ENCODE measurements around the gene HOGA1. TPM values are rescaled to one million over a fixed set of nuclear protein-coding genes. Genes with fewer than 3 reads are reported as not detected.

HOGA1 gene
- total RNA-seq, 2 donors from 2014 or later = 1.0 to 2.7 TPM

DNA sequence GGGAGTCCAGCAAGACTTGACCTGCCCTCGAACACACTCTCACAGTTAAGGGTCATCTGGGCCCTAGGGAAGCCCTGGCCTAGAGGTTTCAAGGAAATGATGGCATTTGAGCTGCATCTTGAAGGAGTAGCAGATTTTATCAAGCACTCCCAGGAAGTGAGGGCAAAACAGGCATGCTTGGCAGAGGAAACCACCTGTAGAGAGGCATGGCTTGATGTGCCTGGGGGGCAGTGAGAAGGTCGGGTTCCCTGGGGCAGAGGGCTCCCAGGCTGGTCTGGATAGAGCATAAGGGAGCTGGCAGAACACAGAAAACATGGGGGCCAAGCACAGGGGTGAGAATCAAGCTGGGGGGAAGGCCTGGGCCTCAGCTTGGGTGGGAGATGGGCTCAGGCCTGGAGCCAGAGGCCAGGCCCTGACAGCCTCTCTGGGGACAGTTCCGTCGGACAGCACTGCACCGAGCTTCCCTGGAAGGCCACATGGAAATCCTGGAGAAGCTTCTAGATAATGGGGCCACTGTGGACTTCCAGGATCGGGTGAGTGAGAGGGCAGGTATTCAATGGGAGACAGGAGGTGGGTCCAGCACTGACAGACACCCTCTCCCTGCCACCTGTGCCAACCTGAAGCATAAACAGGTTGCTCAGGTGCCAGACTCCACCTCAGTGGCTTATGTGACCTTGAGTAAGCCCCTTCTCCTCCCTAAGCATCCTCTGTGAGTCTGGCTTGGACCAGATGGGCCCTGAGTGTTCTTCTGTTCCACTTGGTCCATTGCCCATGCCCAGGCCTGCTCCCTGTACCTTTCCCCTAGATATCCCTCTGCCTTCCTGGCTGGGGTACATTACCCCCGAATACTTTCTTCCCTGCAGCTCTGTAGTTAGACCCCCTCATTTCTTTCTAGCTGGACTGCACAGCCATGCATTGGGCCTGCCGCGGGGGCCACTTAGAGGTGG lies 3.5 kb upstream of the HOGA1 start:
- Histone ChIP-seq H3K27me3 (replicated peaks; ENCODE audit: insufficient read depth) (no peaks in the 10 kb centered on the region), H3K9me3 (no peaks in the 10 kb centered on the region), H3K4me3 (no peak overlapping the region), H3K27ac (no peak overlapping the region), H3K4me1 (replicated peaks) (no peaks in the 10 kb centered on the region), H3K36me3 (no peaks in the 10 kb centered on the region)
- WGBS = 82% methylated on average over 9 of the region's 9 CpGs
- TF ChIP-seq POLR2AphosphoS5 (IDR thresholded peaks at IDR 0.05) = no peak
- TF ChIP-seq, protein P1, sequence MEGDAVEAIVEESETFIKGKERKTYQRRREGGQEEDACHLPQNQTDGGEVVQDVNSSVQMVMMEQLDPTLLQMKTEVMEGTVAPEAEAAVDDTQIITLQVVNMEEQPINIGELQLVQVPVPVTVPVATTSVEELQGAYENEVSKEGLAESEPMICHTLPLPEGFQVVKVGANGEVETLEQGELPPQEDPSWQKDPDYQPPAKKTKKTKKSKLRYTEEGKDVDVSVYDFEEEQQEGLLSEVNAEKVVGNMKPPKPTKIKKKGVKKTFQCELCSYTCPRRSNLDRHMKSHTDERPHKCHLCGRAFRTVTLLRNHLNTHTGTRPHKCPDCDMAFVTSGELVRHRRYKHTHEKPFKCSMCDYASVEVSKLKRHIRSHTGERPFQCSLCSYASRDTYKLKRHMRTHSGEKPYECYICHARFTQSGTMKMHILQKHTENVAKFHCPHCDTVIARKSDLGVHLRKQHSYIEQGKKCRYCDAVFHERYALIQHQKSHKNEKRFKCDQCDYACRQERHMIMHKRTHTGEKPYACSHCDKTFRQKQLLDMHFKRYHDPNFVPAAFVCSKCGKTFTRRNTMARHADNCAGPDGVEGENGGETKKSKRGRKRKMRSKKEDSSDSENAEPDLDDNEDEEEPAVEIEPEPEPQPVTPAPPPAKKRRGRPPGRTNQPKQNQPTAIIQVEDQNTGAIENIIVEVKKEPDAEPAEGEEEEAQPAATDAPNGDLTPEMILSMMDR (IDR thresholded peaks at IDR 0.05) = no peak
- TF ChIP-seq POLR2A (IDR thresholded peaks at IDR 0.05) = no peak
- intact Hi-C loops (cut with DNase I) = no loop called here
- DNase-seq (ENCODE audit: low spot score) = no peak

GRCh38 chr10:97582169-97582568 lies 2.0 kb upstream of the HOGA1 start:
- no peak for TF ChIP-seq POLR2A (IDR thresholded peaks at IDR 0.05)
- TF ChIP-seq POLR2AphosphoS5 (IDR thresholded peaks at IDR 0.05) = no peak
- TF ChIP-seq, protein P1 (IDR thresholded peaks at IDR 0.05) = no peak
- WGBS = 97% methylated on average over 8 of the region's 8 CpGs
- H3K27me3 ChIP-seq (replicated peaks; ENCODE audit: insufficient read depth) = no peaks in the 10 kb centered on the region
- H3K9me3 ChIP-seq = no peaks in the 10 kb centered on the region
- DNase-seq (ENCODE audit: low spot score) = no peak
- no peak overlapping the region for H3K27ac ChIP-seq
- no peaks in the 10 kb centered on the region for H3K36me3 ChIP-seq
- H3K4me1 ChIP-seq (replicated peaks) = no peaks in the 10 kb centered on the region
- intact Hi-C loops (cut with DNase I) = no loop called here
- no peak overlapping the region for H3K4me3 ChIP-seq

- Histone ChIP-seq H3K27ac (no peak overlapping the region), H3K4me1 (replicated peaks) (no peaks in the 10 kb centered on the region), H3K4me3 (no peak overlapping the region), H3K27me3 (replicated peaks; ENCODE audit: insufficient read depth) (no peaks in the 10 kb centered on the region), H3K9me3 (no peaks in the 10 kb centered on the region), H3K36me3 (no peaks in the 10 kb centered on the region)
- intact Hi-C loops (cut with DNase I) = no loop called here
- DNase-seq (ENCODE audit: low spot score) = no peak
- TF ChIP-seq POLR2A (IDR thresholded peaks at IDR 0.05) = no peak
- TF ChIP-seq POLR2AphosphoS5 (IDR thresholded peaks at IDR 0.05) = no peak
- TF ChIP-seq, protein P1 (IDR thresholded peaks at IDR 0.05) = no peak
- WGBS = 87% methylated on average over 13 of the region's 13 CpGs
Observed at GRCh38 chr10:97583476-97583875, 713 bp upstream of the HOGA1 start.

GRCh38 chr10:97584798-97585438 lies 729 bp downstream of the HOGA1 start:
- Histone ChIP-seq H3K4me3 (no peak overlapping the region), H3K27me3 (replicated peaks; ENCODE audit: insufficient read depth) (no peaks in the 10 kb centered on the region), H3K36me3 (no peaks in the 10 kb centered on the region), H3K4me1 (replicated peaks) (no peaks in the 10 kb centered on the region), H3K27ac (no peak overlapping the region), H3K9me3 (no peaks in the 10 kb centered on the region)
- 79% methylated on average over 5 of the region's 5 CpGs for WGBS
- intact Hi-C loops (cut with DNase I) = no loop called here
- no peak for DNase-seq (ENCODE audit: low spot score)
- no peak for TF ChIP-seq POLR2A (IDR thresholded peaks at IDR 0.05)
- TF ChIP-seq POLR2AphosphoS5 (IDR thresholded peaks at IDR 0.05) = no peak
- TF ChIP-seq, protein P1 (IDR thresholded peaks at IDR 0.05) = no peak
